Ascending aorta (tissue), 2 donors: ENCODE data around the gene EZH1. TPM values are rescaled to one million over a fixed set of nuclear protein-coding genes. Genes with fewer than 3 reads are reported as not detected.

Experiments used
- DNase-seq, 2 donors: peaks; one replicate each; pipeline ENCODE4 v3.0.0-alpha.2; 2019; ENCODE audit warnings: low spot score in 2 of 2
- H3K27ac ChIP-seq, 2 donors: fragments of 200-600 bp; sonication (generic); one replicate each; pipeline ENCODE4 v1.5.1; 2016 to 2017; ENCODE audit warnings: mild to moderate bottlenecking in 1 of 2
- H3K27me3 ChIP-seq: fragments of 200-600 bp; sonication (generic); one replicate; pipeline ENCODE4 v1.5.1; 2017
- H3K36me3 ChIP-seq, 2 donors: fragments of 200-600 bp; sonication (generic); one replicate each; pipeline ENCODE4 v1.5.1; 2016
- H3K4me1 ChIP-seq, 2 donors: fragments of 200-600 bp; sonication (generic); one replicate each; pipeline ENCODE4 v1.5.1; 2016 to 2017; ENCODE audit warnings: mild to moderate bottlenecking in 1 of 2
- H3K4me3 ChIP-seq, 2 donors: fragments of 200-600 bp; sonication (generic); one replicate each; pipeline ENCODE4 v1.5.1; 2016 to 2017; ENCODE audit warnings: mild to moderate bottlenecking in 1 of 2
- H3K9me3 ChIP-seq, 2 donors: fragments of 200-600 bp; sonication (generic); one replicate each; pipeline ENCODE4 v1.5.1; 2016
- CTCF ChIP-seq, 3 experiments: fragments of 200-600 bp in 2 of 3; fragments of 450-650 bp in 1 of 3; sonication (generic) in 2 of 3; IDR thresholded peaks; one replicate each; pipeline ENCODE4 v1.5.1; 2016 to 2019; ENCODE audit warnings: antibody characterized with exemption in 3 of 3, mild to moderate bottlenecking in 1 of 3, moderate library complexity in 1 of 3
- intact Hi-C: fragments of 100-400 bp; cut with DNase I; formaldehyde crosslinking; loops from one replicate; pipeline ENCODE4 v1.15.1; 2023
- total RNA-seq: library from RNA; depleted of rRNA; stranded (reverse); fragments of >200 nt; gene quantifications from one replicate; pipeline ENCODE4 v1.1.0, GENCODE V29; 2016

EZH1 gene
- total RNA-seq, 1 donor from 2014 or later, result 169 TPM

GRCh38 chr17:42780851-42781638, 36.2 kb upstream of the EZH1 start:
- TF ChIP-seq CTCF (IDR thresholded peaks at IDR 0.05), result no peak
- DNase-seq, result no peak
- Histone ChIP-seq H3K27me3 (peaks cover 12% of the 10 kb centered on the region), H3K36me3 (peaks cover 21 to 34% of the 10 kb centered on the region in 2 donors), H3K4me1 (peaks cover 6% of the 10 kb centered on the region in 2 donors), H3K27ac (no peak overlapping the region), H3K4me3 (peak overlapping the region; percentile 45 to 47), H3K9me3 (no peaks in the 10 kb centered on the region)
- intact Hi-C loops, result no loop called here

GRCh38 chr17:42779936-42780850, 35.4 kb upstream of the EZH1 start, which contains the start of gene WNK4:
Gene WNK4, plus strand, starts transcription at chr17:42780610. Its CDS starts 89 bp downstream, at chr17:42780699.
- peaks cover 6% of the 10 kb centered on the region in 2 donors for H3K4me1 ChIP-seq

GRCh38 chr17:42779304-42779935, 34.6 kb upstream of the EZH1 start:
- H3K9me3 ChIP-seq, result no peaks in the 10 kb centered on the region
- H3K4me1 ChIP-seq, result peaks cover 6 to 7% of the 10 kb centered on the region in 2 donors
- DNase-seq, result no peak
- H3K36me3 ChIP-seq, result peaks cover 27 to 45% of the 10 kb centered on the region in 2 donors
- peaks cover 12% of the 10 kb centered on the region for H3K27me3 ChIP-seq
- intact Hi-C loops, result no loop called here
- TF ChIP-seq CTCF (IDR thresholded peaks at IDR 0.05), result no peak
- H3K27ac ChIP-seq, result no peak overlapping the region
- no peak overlapping the region for H3K4me3 ChIP-seq

More at GRCh38 chr17:42779936-42780850, 35.4 kb upstream of the EZH1 start, which contains the start of gene WNK4:
- peaks cover 26 to 42% of the 10 kb centered on the region in 2 donors for H3K36me3 ChIP-seq
- intact Hi-C loops, result no loop called here
- DNase-seq, result no peak
- H3K27ac ChIP-seq, result no peak within 1 kb of the TSS
- peaks cover 12% of the 10 kb centered on the region for H3K27me3 ChIP-seq
- TF ChIP-seq CTCF (IDR thresholded peaks at IDR 0.05), result no peak
- H3K9me3 ChIP-seq, result no peaks in the 10 kb centered on the region
- peak within 1 kb of the TSS; percentile 45 to 47 for H3K4me3 ChIP-seq

- peaks cover 5% of the 10 kb centered on the region for H3K27me3 ChIP-seq
- no peak for TF ChIP-seq CTCF (IDR thresholded peaks at IDR 0.05)
- H3K4me3 ChIP-seq, result no peak overlapping the region
- H3K27ac ChIP-seq, result no peak overlapping the region
- peaks cover 10% of the 10 kb centered on the region in 2 donors for H3K4me1 ChIP-seq
- no peaks in the 10 kb centered on the region for H3K9me3 ChIP-seq
- H3K36me3 ChIP-seq, result peaks cover 27 to 45% of the 10 kb centered on the region in 2 donors
- intact Hi-C loops, result no loop called here
- DNase-seq, result no peak
Observed at GRCh38 chr17:42778570-42778969, 33.7 kb upstream of the EZH1 start.

- peaks cover 6% of the 10 kb centered on the region in 2 donors for H3K4me1 ChIP-seq
- no peaks in the 10 kb centered on the region for H3K9me3 ChIP-seq
- no peak for TF ChIP-seq CTCF (IDR thresholded peaks at IDR 0.05)
- intact Hi-C loops, result no loop called here
- no peak for DNase-seq
- no peaks in the 10 kb centered on the region for H3K27me3 ChIP-seq
- peaks cover 27 to 45% of the 10 kb centered on the region in 2 donors for H3K36me3 ChIP-seq
- no peak overlapping the region for H3K4me3 ChIP-seq
- H3K27ac ChIP-seq, result no peak overlapping the region
Observed at GRCh38 chr17:42775534-42776098, 30.8 kb upstream of the EZH1 start.
